ENCODE results near the gene MEDAG. TPM values are rescaled to one million over a fixed set of nuclear protein-coding genes. Genes with fewer than 3 reads are reported as not detected.

MEDAG gene
- polyA plus RNA-seq, 3 donors, result not detected

GRCh38 chr13:30963791-30964190 is 57.7 kb downstream of the MEDAG start:
- no peak overlapping the region for H3K4me3 Mint-ChIP-seq
- Histone ChIP-seq H2AFZ (ENCODE audit: insufficient read depth, low read depth, low read length, poor library complexity, severe bottlenecking) (no peak overlapping the region), H3K9ac (ENCODE audit: insufficient read depth, low read length, poor library complexity, severe bottlenecking) (no peak overlapping the region), H3K9me3 (replicated peaks in 1 of 2; ENCODE audit: control insufficient read depth in 1 of 2, insufficient read depth in 1 of 2, low read length in 2 of 2) (peaks cover 0 to 3% of the 10 kb centered on the region in 2 donors), H3K4me3 (replicated peaks in 1 of 3; ENCODE audit: low read depth in 2 of 3, low read length in 3 of 3) (no peak overlapping the region), H3K79me2 (ENCODE audit: insufficient read depth, low read length) (no peaks in the 10 kb centered on the region), H3K27me3 (ENCODE audit: control insufficient read depth in 2 of 2, insufficient read depth in 2 of 2, low read length in 2 of 2) (no peaks in the 10 kb centered on the region), H3K27ac (ENCODE audit: low read depth in 1 of 2, low read length in 2 of 2) (no peak overlapping the region), H4K20me1 (ENCODE audit: insufficient read depth, low read length) (no peaks in the 10 kb centered on the region), H3K4me1 (ENCODE audit: control insufficient read depth in 1 of 2, insufficient read depth in 2 of 2, low read length in 2 of 2) (no peaks in the 10 kb centered on the region), H3K4me2 (replicated peaks; ENCODE audit: extremely low read depth, low read length, poor library complexity, severe bottlenecking) (no peak overlapping the region), H3K36me3 (replicated peaks in 1 of 2; ENCODE audit: control insufficient read depth in 1 of 2, insufficient read depth in 2 of 2, low read length in 2 of 2) (no peaks in the 10 kb centered on the region)
- no peak for DNase-seq
- no peaks in the 10 kb centered on the region for H3K36me3 Mint-ChIP-seq
- H3K9me3 Mint-ChIP-seq, result peaks cover 2 to 20% (median 12%) of the 10 kb centered on the region in 7 donors
- H3K27me3 Mint-ChIP-seq (ENCODE audit: low read depth in 3 of 3), result peaks cover 2 to 14% (median 4%) of the 10 kb centered on the region in 3 donors
- H3K4me1 Mint-ChIP-seq, result no peaks in the 10 kb centered on the region
- TF ChIP-seq, protein P1, sequence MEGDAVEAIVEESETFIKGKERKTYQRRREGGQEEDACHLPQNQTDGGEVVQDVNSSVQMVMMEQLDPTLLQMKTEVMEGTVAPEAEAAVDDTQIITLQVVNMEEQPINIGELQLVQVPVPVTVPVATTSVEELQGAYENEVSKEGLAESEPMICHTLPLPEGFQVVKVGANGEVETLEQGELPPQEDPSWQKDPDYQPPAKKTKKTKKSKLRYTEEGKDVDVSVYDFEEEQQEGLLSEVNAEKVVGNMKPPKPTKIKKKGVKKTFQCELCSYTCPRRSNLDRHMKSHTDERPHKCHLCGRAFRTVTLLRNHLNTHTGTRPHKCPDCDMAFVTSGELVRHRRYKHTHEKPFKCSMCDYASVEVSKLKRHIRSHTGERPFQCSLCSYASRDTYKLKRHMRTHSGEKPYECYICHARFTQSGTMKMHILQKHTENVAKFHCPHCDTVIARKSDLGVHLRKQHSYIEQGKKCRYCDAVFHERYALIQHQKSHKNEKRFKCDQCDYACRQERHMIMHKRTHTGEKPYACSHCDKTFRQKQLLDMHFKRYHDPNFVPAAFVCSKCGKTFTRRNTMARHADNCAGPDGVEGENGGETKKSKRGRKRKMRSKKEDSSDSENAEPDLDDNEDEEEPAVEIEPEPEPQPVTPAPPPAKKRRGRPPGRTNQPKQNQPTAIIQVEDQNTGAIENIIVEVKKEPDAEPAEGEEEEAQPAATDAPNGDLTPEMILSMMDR (IDR thresholded peaks at IDR 0.05), result no peak
- no peak overlapping the region for H3K27ac Mint-ChIP-seq
- 78% methylated on average over 5 of the region's 5 CpGs for WGBS (ENCODE audit: insufficient coverage)
- intact Hi-C loops (cut with micrococcal nuclease), result no loop called here

- H3K36me3 ChIP-seq (replicated peaks in 1 of 2; ENCODE audit: control insufficient read depth in 1 of 2, insufficient read depth in 2 of 2, low read length in 2 of 2), result no peaks in the 10 kb centered on the region
- H3K79me2 ChIP-seq (ENCODE audit: insufficient read depth, low read length), result no peaks in the 10 kb centered on the region
- no peaks in the 10 kb centered on the region for H3K4me1 Mint-ChIP-seq
- H4K20me1 ChIP-seq (ENCODE audit: insufficient read depth, low read length), result no peaks in the 10 kb centered on the region
- H3K4me1 ChIP-seq (ENCODE audit: control insufficient read depth in 1 of 2, insufficient read depth in 2 of 2, low read length in 2 of 2), result no peaks in the 10 kb centered on the region
- peaks cover 6 to 16% (median 7%) of the 10 kb centered on the region in 3 donors for H3K27me3 Mint-ChIP-seq (ENCODE audit: low read depth in 3 of 3)
- no peak overlapping the region for H3K27ac Mint-ChIP-seq
- TF ChIP-seq, protein P1 (IDR thresholded peaks at IDR 0.05), result no peak
- peaks cover 2 to 3% of the 10 kb centered on the region in 2 donors for H3K27me3 ChIP-seq (ENCODE audit: control insufficient read depth in 2 of 2, insufficient read depth in 2 of 2, low read length in 2 of 2)
- H3K27ac ChIP-seq (ENCODE audit: low read depth in 1 of 2, low read length in 2 of 2), result no peak overlapping the region
- H3K4me2 ChIP-seq (replicated peaks; ENCODE audit: extremely low read depth, low read length, poor library complexity, severe bottlenecking), result no peak overlapping the region
- H2AFZ ChIP-seq (ENCODE audit: insufficient read depth, low read depth, low read length, poor library complexity, severe bottlenecking), result no peak overlapping the region
- H3K9ac ChIP-seq (ENCODE audit: insufficient read depth, low read length, poor library complexity, severe bottlenecking), result no peak overlapping the region
- DNase-seq, result no peak
- H3K36me3 Mint-ChIP-seq, result no peaks in the 10 kb centered on the region
- H3K4me3 Mint-ChIP-seq, result no peak overlapping the region
- H3K9me3 ChIP-seq (replicated peaks in 1 of 2; ENCODE audit: control insufficient read depth in 1 of 2, insufficient read depth in 1 of 2, low read length in 2 of 2), result no peaks in the 10 kb centered on the region
- intact Hi-C loops (cut with micrococcal nuclease), result no loop called here
- H3K4me3 ChIP-seq (replicated peaks in 1 of 3; ENCODE audit: low read depth in 2 of 3, low read length in 3 of 3), result no peak overlapping the region
- no CpG with 5 or more reads among the region's 1 CpG for WGBS (ENCODE audit: insufficient coverage)
- H3K9me3 Mint-ChIP-seq, result peaks cover 0 to 10% (median 3%) of the 10 kb centered on the region in 7 donors
Measured at GRCh38 chr13:30965380-30965779, 59.3 kb downstream of the MEDAG start.
